ENCODE data around the gene FSD1.

The FSD1 gene

DNA sequence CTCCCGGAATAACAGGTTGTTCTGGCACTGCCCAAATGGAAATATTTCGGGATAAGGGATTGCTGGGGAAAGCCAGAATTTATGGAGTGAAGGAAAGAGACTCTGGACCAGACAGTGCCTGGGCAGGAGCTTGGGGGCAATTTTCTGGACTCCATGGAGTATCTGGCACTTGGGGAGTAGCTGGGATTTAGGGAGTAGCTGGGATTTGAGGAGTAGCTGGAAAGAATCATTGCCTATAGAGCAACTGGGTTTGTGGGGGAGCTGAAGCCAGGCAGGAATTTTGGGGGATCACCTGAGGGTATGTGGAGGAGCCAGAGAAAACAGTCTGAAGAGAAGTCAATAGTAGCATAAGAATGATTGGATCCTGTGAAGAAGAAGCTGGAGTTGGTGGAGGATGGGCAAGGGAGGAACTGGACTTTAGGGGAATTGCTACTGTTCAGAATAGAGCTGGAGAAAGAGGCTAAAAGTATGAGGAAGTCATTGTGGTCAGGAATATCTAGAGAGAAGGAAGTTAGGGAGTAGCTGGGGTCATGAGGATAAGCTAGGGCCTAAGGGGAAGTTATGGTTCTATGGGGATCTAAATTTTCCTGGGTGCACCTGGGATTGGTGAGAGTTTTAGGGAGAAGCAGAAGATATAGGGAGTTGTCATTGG lies 14.8 kb downstream of the FSD1 start:
- no peak for DNase-seq (ENCODE audit: low spot score)

DNA sequence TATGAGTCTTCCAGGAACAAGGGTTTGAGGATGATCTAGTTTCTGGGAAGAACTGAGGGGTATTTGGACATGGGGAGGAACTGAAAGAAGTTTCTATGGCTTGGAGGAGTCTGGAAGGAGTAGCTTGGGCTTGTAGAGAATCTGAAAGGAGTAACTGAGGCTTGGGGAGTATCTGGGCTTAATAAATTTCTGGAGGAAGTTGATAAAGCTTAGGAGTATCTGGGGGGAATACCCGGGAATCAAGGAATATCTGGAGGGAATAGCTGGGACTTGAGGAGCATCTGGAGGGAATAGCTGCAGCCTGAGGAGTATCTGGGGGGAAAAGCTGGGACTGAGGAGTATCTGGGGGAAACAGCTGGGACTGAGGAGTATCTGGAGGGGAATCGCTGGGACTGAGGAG lies 16.0 kb downstream of the FSD1 start:
- no peak for DNase-seq (ENCODE audit: low spot score)

DNA sequence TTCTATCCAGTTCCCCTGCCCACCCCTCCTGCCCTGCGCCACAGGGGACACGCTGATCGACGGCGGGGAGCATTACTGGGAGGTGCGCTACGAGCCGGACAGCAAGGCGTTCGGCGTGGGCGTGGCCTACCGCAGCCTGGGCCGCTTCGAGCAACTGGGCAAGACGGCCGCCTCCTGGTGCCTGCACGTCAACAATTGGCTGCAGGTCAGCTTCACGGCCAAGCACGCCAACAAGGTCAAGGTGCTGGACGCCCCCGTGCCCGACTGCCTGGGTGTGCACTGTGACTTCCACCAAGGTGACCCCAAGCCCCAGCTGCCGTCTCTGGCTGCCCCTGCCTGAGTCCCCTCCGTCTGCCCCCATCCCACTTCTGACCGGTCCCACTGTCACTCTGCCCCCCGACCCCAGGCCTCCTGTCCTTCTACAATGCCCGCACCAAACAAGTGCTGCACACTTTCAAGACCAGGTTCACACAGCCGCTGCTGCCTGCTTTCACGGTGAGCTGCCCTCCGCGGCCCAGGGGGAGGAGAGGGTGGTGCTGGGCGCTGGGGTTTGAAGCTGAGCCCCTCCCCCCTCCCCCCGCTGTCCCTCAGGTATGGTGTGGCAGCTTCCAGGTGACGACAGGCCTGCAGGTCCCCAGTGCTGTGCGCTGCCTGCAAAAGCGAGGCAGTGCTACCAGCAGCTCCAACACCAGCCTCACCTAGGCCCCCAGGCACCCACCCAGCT lies 18.7 kb downstream of the FSD1 start:
- DNase-seq (ENCODE audit: low spot score): no peak

DNA sequence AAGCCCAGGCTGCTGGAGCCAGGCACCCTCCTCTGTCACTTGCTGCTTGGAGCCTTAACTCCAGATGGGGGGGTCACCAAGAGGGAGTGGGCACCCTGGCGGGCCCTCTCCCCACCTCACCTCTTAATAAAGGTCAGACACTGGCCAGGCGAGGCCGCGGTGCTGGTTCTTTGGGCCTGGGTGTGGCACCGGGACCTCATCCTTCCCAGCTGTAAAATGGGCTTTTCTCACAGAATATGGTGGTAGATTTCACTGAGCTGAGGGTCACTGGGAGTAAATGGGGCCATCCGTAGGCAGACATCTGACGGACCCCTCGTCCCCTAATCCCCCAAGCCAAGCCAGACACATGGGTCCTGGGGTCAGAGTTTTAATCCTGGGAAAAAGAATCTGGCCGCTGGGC lies 19.3 kb downstream of the FSD1 start:
- DNase-seq (ENCODE audit: low spot score): no peak

- no peak for DNase-seq (ENCODE audit: low spot score)
These were observed 19.8 kb downstream of the FSD1 start for GRCh38 chr19:4324228-4324627.

GRCh38 chr19:4326215-4326836 lies 21.9 kb downstream of the FSD1 start:
- DNase-seq (ENCODE audit: low spot score): no peak

DNA sequence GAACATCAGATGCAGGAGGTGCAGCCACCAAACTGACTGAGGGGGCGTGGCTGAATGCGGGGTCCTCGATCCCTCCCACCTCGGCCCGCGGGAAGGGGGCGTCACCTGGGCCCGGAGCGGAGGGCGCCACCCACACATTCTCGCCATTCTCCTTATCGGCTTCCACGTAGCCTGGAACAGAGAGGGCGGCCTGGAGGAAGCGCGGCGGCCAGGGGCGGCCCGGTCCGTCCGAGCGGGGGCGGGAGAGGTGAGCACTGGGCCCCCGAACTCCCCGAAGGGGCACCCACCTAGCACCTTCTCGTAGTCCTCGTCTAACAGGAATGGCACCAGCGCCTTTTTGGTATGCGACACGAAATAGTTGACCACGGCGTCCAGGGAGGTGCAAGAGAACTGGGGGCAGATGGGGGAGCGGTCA lies 22.4 kb downstream of the FSD1 start:
- peak; percentile 81 for DNase-seq (ENCODE audit: low spot score)

DNA sequence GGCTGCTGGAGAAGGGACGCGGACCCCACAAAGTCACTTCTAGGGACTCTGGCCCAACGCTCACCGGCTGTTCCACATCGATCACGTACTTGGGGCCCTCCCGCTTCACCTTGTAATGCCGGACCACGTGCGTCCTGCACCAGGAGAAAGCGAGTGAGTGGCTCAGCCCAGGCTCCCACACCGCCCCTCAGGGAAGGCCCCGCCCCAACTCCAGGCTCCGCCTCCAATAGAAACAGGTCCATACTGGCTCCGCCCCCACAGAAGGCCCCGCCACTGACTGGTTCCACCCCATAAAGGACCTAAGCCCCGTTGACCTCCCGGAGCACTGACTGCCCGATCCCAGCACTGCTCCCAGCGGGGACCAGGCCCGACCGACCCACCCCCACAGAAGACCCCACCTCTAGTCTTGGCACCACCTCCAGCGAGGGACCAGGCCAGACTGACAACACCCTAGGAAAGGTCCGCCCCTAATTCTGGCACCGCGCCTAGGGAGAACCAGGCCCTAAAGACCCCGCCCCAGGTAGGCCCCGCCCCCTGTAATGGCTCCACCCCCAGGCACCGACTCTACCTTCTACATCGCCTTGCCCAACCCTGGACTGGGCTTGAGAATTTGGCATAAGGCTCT lies 23.0 kb downstream of the FSD1 start:
- DNase-seq (ENCODE audit: low spot score): peak; percentile 87

DNA sequence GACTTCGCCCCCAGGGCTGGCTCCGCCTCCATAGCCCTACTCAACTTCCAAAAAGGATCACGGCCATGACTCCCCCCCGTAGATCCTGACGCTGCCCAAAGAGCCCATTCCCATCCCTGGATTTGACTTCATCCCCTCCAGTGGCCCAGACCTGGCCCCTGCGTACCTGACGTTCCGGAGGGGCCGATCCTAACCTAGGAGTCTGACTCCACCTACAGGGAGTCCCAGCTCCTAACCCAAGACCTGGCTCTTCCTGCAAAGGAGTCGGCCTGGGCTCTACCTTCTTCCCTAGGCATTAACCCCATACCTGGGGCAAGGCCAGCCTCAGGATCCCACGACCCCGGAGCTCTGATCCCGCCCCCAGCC lies 23.5 kb downstream of the FSD1 start:
- no peak for DNase-seq (ENCODE audit: low spot score)

GRCh38 chr19:4328243-4328990 lies 24.0 kb downstream of the FSD1 start:
- peak; percentile 94 for DNase-seq (ENCODE audit: low spot score)

GRCh38 chr19:4328991-4329681 lies 24.7 kb downstream of the FSD1 start:
- peak; percentile 73 for DNase-seq (ENCODE audit: low spot score)

- DNase-seq (ENCODE audit: low spot score): no peak
These were observed 25.5 kb downstream of the FSD1 start for GRCh38 chr19:4329858-4330257.

DNA sequence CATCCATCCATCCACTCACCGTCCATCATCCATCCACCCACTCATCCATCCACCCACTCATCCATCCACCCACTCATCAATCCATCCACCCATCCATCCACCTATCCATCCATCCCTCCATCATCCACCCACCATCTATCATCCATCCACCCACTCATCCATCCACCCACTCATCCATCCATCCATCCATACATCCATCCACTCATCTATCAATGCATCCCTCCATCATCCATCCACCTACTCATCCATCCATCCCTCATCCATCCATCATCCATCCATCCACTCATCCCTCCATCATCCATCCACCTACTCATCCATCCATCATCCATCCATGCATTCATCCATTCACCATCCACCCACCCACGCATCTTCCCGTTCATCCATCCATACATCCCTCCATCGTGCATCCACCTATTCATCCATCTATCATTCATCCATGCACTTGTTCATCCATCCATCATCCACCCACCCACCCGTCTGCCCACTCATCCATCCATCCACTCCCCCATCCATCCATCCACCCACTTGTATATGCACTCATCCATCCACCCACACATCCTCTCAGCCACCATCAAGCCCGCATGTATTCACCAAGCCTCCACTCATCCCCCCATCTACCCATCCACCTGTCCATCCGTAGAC lies 30.7 kb downstream of the FSD1 start:
- no peak for DNase-seq (ENCODE audit: low spot score)

DNA sequence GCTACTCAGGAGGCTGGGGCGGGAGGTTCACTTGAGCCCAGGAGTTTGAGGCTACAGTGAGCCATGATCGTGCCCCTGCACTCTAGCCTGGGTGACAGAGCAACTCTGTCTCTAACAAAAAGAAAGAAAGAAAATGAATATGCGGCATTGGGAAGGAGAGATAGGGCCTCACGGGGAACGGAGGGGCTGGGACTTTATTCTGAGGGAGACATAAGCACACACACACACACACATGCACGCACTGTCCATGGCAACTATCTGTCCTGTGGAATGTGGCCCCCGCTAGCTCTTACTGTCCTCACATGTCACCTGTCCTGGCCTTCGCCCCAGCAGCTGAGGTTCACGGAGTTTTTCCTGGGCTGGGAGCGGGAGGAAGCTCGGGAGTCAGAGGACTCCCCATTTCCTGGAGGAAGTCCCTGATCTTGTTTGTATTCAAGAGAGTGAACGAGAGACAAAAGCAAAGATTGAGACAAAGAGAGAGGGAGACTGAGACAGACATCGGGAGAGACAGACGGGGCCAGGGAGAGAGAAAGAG lies 33.6 kb downstream of the FSD1 start:
- no peak for DNase-seq (ENCODE audit: low spot score)

DNA sequence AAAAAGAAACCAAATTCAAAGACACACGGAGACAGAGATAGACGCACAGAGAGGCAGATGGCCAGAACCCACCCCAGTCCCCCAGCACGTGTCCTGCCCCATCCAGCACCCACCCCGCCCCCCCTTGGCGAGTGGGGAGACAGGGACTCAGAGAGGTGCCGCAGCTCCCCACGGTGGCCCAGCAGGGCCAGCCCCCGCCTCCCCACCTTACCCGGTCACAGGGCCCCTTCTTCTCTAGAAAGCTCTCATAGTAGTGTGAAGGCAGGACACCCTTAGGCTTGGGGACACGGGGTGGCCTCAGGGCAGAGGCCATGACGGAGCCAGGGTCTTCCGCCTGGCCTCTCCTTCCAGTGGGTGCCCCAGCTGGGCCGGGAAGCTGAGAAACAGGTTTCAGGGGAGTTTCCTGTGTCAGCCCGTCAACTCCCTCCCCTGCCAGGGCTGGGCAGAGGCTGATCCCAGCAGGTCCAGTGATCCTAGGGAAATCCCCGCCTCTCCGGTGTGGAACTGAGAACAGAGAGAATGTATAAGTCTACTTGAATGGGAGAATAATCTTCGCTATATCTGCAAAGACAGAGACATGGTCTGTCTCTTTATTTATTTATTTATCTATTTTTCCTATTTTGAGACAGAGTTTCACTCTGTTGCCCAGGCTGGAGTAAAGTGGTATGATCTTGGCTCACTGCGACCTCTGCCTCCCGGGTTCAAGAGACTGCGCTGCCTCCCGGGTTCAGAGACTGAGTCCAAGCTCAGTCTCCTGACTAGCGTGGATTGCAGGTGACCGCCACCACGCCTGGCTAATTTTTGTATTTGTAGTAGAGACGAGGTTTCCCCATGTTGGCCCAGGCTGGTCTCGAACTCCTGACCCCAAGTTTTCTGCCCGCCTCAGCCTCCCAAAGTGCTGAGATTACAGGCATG lies 34.3 kb downstream of the FSD1 start, which contains the start of gene STAP2:
Gene STAP2 (minus strand): TSS at position 387 of the 915 bp plus-strand sequence. CDS start 74 bp downstream, at position 313.
- no peak for DNase-seq (ENCODE audit: low spot score)

- no peak for DNase-seq (ENCODE audit: low spot score)
These were observed 37.9 kb downstream of the FSD1 start for GRCh38 chr19:4342314-4342614.

GRCh38 chr19:4342615-4343369 lies 38.4 kb downstream of the FSD1 start:
- DNase-seq (ENCODE audit: low spot score): peak; percentile 90

DNA sequence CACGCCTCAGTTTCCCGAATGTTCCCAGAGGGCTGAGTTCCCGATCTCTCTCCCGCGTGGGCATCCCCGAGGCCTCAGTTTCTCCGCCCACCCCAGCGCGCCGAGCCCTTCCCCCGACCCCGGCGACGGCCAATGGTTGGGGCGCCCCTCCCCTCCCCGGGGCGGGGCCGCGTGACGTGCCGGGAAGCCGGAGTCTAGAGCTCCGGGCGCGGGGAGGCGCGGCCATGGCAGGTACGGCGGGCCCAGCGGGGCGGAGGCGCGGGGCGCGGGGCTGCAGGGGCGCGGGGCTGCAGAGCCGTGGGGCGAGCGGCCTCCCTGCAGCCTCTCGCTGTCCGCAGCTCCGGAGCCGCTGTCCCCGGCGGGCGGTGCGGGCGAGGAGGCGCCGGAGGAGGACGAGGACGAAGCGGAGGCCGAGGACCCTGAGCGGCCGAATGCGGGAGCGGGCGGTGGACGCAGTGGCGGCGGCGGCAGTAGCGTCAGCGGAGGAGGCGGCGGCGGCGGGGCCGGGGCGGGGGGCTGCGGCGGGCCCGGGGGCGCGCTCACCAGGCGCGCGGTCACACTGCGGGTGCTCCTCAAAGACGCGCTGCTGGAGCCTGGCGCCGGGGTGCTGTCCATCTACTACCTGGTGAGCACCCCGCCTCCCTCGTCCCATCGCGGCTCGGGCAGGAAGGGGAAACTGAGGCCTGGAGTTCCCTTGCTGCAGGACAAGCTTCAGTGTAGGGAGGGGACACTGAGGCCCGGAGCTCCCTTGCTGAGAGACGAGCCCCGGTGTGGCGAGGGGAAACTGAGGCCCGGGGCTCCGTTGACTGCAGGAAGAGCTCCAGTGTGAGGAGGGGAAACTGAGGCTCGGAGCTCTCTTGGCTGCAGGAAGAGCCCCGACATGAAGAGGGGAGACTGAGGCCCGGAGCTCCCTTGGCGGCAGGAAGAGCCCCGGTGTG lies 39.2 kb downstream of the FSD1 start, which contains the start of gene MPND:
Gene MPND (plus strand): TSS at position 193 of the 938 bp plus-strand sequence. CDS start 32 bp downstream, at position 225.
- peak; percentile 92 for DNase-seq (ENCODE audit: low spot score)
